ENCODE data around the gene CLMN.

DNA sequence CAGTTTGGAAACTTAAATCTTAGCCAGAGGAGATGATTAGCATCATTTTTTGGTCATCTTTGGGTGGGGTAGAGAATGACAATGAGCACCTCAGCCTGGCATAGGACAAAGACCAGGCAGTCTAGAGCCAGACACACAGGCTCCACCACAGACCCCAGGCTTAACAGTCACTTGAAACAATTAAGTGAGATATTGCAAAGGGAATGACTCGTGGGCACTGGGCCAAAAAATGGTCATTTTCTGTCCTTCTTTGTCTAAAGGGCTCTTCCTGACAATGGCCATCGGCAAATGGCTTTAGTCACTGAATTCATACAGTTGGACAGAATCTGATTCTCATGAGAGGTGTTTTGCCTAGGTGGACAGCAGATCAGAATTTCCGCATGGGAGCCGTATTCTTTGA is 84.4 kb downstream of the CLMN start:
- TF ChIP-seq, protein P1, sequence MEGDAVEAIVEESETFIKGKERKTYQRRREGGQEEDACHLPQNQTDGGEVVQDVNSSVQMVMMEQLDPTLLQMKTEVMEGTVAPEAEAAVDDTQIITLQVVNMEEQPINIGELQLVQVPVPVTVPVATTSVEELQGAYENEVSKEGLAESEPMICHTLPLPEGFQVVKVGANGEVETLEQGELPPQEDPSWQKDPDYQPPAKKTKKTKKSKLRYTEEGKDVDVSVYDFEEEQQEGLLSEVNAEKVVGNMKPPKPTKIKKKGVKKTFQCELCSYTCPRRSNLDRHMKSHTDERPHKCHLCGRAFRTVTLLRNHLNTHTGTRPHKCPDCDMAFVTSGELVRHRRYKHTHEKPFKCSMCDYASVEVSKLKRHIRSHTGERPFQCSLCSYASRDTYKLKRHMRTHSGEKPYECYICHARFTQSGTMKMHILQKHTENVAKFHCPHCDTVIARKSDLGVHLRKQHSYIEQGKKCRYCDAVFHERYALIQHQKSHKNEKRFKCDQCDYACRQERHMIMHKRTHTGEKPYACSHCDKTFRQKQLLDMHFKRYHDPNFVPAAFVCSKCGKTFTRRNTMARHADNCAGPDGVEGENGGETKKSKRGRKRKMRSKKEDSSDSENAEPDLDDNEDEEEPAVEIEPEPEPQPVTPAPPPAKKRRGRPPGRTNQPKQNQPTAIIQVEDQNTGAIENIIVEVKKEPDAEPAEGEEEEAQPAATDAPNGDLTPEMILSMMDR (IDR thresholded peaks at IDR 0.05), result no peak
- TF ChIP-seq POLR2A (IDR thresholded peaks at IDR 0.05), result no peak
- TF ChIP-seq POLR2AphosphoS5 (IDR thresholded peaks at IDR 0.05), result no peak
- no peak for TF ChIP-seq EP300 (IDR thresholded peaks at IDR 0.05)
